HG03025 (cell line): Measurements from ENCODE around the gene ZNF214.
A peak's percentile ranks its signal among the peaks of the same experiment; 100 is the strongest.
"Not testable (repeated sequence)": the region's sequence is repeated elsewhere in the genome, so short reads cannot be mapped to it uniquely, and the experiment has no call there.

Source experiments
- ATAC-seq: cut with Tn5 transposase; IDR thresholded peaks from one replicate; pipeline ENCODE4 v1.9.1; 2021; ENCODE audit warnings: mild to moderate bottlenecking, moderate library complexity; ENCODE audit not compliant: unreplicated experiment, low FRiP score

Gene ZNF214

DNA sequence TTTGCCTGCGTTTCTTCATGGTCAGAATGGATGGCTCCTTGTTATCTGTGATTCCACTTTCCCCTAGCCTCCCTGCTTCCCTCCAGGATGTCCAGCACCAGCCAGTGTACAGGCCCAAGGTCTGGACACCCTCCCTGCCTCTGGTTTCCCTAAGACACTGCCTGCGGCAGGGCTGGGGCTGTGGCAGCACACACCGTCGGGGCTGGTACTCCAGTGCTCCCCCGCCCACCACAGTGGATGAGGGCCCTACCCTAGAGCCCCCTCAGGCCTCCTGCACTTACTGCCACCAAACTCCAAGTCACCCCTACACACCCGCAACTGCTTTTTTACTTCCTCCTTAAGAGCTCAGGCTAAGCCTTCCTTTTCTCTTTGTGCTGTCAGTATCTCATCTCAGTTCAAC lies 28.9 kb downstream of the ZNF214 start:
- no peak for ATAC-seq

- no peak for ATAC-seq
These were observed 31.6 kb downstream of the ZNF214 start for GRCh38 chr11:6988506-6988905.

DNA sequence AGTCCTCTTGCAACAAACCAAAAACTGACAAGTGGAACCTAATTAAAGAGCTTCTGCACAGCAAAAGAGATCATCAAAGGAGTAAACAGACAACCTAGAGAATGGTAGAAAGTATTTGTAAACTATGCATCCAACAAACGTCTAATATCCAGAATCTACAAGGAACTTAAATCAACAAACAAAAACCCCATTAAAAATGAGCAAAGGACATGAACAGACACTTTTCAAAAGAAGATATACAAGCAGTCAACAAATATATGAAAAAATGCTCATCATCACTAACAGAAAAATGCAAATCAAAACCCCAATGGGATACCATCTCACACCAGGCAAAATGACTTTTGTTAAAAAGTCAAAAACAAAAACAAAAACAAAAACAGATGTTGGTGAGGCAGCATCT lies 33.7 kb downstream of the ZNF214 start:
- no peak for ATAC-seq

GRCh38 chr11:6979365-6979764 lies 40.8 kb downstream of the ZNF214 start:
- no peak for ATAC-seq

GRCh38 chr11:6969854-6970253 lies 50.3 kb downstream of the ZNF214 start:
- ATAC-seq, result not testable (repeated sequence)

GRCh38 chr11:6968816-6969215 lies 51.3 kb downstream of the ZNF214 start:
- ATAC-seq, result no peak

DNA sequence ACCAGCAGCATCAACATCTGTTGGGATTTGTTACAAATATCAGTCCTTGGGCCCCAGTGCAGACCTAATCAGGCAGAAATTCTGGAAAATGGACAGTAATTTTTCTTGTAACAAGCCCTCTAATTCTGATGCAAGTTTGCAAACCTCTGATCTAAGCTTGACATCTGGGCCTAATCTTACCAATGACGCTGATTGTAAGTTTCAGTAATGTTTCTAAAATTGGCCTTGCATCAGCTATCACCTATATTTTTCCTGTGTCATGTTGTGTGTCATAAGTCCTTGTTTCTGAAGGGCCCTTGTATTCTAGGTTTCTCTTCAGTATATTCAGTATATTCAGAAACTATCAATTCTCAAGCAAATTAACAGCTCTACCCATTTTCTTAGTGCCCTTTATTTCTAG lies 57.5 kb downstream of the ZNF214 start:
- peak; percentile 87 for ATAC-seq

GRCh38 chr11:6962141-6962540 lies 58.0 kb downstream of the ZNF214 start:
- ATAC-seq, result no peak

DNA sequence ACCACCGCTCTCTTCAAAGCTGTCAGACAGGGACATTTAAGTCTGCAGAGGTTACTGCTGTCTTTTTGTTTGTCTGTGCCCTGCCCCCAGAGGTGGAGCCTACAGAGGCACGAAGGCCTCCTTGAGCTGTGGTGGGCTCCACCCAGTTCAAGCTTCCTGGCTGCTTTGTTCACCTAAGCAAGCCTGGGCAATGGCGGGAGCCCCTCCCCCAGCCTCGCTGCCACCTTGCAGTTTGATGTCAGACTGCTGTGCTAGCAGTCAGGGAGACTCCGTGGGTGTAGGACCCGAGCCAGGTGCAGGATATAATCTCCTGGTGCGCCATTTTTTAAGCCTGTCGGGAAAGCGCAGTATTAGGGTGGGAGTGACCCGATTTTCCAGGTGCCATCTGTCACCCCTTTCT lies 65.9 kb downstream of the ZNF214 start:
- not testable (repeated sequence) for ATAC-seq
